CD4-positive, alpha-beta T cell treated with Interferon gamma for 1 hour (primary cell): ENCODE data around the gene MAP3K8.

Source experiments
- DNase-seq: peaks from one replicate; pipeline ENCODE4 v3.0.0-alpha.2; 2020

MAP3K8 gene

GRCh38 chr10:30433730-30434272 lies at the start of gene MAP3K8:
MAP3K8 (plus strand) TSS chr10:30434184; CDS start chr10:30438939, 4,755 bp downstream.
- peak; percentile 90 for DNase-seq

- no peak for DNase-seq
These were observed 49.2 kb upstream of the MAP3K8 start for GRCh38 chr10:30384701-30385201.

DNA sequence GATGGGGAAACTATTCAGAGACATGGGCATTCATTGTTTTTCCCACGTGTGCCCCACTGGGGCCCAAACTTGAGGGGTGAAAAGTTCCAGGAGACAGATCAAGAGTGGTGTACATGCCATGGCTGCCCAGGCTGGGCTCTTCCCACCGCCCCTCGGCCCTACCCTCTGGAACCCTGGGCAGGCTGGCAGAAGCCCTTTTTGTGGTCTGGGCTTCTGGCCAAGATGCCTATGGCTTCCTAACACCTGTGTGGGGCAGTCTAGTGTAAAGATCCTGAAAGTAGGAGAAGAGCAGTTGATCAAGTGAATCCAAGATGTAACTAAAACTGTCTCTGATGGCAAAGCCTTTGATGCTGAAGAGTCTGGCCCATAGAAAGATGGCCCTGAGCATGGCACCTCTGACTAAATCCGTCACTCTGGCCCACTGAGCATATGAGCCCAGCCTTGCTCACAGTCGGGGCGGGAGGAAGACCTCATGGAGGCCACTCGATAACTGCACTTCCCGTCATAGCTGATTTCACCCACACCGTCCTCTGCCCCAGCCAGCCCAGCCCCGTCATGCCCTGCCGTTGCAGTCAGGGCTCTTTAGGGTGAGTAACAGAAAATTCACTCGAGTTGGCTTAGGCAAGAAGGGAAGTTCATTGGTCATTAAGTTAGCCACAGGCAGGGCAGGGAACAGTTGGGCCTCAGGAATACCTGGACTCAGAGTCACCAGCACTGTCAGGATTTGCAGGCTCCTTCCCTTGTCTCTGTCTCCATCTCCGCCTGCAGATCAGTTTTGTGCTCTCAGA lies 47.0 kb upstream of the MAP3K8 start:
- peak; percentile 25 for DNase-seq

DNA sequence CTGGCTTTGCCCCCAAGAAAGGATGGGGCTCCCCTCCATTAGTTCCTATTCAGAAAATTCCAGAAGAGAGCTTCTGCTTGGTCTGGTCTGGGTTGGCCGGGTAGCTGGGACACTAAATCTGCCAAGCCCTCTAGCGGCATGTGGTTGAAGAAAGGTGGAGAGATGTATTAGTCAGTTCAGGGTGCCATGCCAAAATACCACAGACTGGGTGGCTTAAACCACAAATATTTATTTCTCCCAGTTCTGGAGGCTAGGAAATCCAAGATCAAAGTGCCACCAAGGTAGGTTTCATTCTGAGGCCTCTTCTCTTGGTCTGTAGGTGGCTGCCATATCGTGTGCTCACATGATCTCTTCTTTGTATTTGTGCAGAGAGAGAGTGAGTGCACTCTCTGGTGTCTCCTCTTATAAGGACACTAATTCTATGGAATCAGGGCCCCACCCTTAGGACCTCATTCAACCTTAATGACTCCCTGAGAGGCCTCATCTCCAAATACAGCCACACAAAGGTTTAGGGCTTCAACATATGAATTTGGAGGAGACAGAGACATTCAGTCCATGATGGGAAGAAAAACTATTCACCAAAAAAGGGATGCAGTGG lies 46.2 kb upstream of the MAP3K8 start:
- no peak for DNase-seq

DNA sequence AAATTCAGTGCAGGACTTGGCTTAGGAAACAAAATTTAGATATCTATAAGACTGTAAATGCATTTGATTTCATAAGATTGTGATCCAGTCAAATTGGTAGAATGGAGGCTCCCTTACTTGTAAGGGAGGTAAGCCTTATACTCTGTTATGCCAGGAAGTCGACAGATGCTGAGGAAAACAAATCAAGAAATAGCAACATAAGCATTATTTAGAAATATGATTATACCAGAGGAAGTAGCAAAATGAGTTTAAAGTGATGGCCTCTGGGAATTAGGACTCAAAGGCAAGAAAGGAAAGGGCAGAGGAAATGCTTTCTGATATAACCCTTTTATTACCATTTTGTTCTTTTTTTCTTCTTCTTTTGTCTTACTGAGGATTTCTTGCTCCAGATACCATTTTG lies 44.4 kb upstream of the MAP3K8 start:
- no peak for DNase-seq

DNA sequence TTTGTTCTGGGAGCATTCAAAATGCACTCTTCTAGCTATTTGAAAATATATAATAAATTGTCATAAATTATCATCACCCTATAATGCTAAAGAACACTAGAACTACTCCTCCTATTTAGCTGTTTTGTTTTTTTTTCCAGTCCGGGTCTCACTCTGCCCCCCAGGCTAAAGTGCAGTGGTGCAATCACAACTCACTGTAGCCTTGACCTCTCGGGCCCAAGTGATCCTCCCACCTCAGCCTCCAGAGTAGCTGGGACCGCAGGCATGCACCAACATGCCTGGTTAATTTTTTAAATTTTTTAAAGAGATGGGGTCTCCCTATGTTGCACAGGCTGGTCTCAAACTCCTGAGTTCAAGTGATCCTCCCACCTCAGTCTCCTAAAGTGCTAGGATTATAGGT lies 43.8 kb upstream of the MAP3K8 start:
- no peak for DNase-seq

DNA sequence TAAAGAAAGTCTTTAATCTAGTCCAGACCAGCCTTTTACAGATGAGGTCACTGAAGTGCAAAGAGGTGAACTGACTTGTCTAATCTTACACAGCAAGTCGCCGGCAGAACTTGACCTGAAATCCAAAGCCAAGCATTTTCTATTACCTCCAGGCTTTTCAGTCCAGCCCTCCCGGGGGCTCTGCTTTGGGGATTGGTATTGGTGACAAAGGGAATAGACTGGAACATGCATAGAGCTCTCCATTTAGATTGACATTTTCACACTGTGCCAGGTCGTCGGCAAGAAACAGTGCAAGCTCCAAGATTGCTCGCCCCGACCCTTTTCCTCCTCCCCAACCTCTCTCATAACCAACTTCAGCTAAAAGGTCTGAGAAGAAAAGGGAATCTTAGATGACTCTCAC lies 42.7 kb upstream of the MAP3K8 start:
- no peak for DNase-seq

GRCh38 chr10:30392564-30392990 lies 41.4 kb upstream of the MAP3K8 start:
- DNase-seq, result peak; percentile 67

GRCh38 chr10:30396293-30396692 lies 37.7 kb upstream of the MAP3K8 start:
- no peak for DNase-seq

- no peak for DNase-seq
These were observed 37.3 kb upstream of the MAP3K8 start for GRCh38 chr10:30396698-30397097.

DNA sequence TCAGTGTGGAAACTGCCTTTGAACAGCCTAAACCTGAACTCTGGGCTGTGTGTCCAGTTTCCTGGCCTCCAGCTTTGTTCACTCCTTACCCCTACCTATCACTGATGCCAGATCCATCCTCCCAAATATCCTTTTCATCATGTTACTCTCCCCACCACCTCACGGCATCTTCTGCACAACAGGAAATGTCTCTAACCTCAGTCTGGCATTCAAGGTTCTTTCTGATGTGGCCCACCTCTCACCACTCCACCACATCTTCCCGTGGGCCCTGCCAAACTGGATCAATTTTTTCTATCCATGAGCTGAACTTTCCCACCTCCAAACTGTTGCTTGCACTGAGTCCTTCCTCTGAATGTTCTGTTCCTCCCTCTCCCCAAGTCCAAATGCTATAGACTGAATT lies 35.8 kb upstream of the MAP3K8 start:
- no peak for DNase-seq

DNA sequence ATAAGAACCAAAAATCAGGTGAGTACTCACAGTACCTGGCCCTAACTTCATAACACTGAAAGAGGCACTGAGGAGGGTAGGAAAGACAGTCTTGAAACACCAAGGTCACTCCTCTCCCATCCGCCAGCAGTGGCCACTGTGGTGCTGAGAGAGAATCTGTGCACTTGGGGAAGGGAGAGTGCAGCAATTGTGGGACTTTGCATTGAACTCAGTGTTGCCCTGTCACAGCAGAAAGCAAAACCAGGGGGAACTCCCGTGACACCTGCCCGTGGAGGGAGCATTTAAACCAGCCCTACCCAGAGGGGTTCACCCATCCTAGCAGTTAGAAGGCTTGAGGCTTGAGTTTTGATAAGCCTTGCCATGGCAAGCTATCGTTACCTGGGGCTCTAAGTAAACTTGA lies 35.2 kb upstream of the MAP3K8 start:
- no peak for DNase-seq

GRCh38 chr10:30403494-30403893 lies 30.5 kb upstream of the MAP3K8 start:
- DNase-seq, result no peak

- DNase-seq, result no peak
These were observed 29.4 kb upstream of the MAP3K8 start for GRCh38 chr10:30404540-30404939.

DNA sequence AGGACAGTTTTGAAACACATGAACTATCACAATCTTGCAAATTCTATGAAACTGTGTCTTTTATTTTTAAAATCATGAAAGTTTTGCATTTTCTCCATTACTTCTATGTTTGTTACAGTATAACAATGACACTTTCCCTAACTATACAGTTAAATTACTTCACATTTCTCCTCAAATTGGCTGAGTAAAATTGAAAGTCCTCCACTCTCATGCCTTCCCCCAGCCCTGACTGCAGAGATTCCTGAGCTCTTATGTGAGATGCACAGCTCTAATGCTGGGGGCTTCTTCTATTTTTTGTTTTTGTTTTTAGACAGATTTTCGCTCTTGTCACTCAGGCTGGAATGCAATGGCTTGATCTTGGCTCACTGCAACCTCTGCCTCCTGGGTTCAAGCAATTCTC lies 22.7 kb upstream of the MAP3K8 start:
- DNase-seq, result no peak

GRCh38 chr10:30412901-30413300 lies 21.1 kb upstream of the MAP3K8 start:
- DNase-seq, result no peak

DNA sequence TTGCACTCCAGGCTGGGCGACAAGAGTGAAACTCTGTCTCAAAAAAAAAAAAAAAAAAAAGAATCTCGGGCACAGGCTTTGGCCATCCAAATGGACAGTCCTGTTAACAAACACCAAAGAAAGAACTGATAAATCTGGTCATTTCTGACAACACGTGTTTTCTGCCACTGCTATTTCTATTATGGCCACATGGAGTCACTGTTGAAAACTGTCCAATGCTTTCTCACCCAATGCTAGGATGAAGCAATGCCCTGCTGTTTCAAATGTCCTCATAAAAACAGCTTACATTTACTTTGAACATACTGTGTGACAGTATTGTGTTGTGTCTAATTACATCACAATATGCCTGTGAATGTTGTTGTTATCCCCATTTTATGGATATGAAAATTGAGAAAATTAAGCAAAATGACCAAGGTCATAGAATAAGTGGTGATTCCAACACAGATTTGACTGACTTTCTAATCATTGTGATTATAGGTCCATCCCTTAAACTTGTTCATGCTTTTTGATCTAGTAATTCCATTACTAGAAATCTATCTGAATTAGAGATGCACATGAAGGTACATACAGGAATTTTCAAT lies 19.9 kb upstream of the MAP3K8 start:
- DNase-seq, result peak; percentile 25

DNA sequence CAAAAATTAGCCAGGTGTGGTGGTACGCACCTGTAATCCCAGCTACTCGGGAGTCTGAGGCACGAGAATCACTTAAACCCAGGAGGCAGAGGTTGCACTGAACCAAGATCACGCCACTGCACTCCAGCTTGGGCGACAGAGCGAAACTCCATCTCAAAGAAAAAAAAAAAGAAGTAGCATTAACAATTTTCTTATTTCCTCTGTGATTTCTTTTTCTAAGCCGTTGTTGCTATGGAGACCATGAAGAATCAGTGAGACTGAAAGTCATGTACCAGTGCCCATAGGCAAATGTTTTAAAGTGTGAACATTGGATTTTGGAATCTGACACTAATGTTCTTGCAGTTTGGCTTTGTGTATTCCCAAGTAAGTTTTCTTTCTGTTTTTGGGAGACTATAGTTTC lies 18.4 kb upstream of the MAP3K8 start:
- peak; percentile 46 for DNase-seq

DNA sequence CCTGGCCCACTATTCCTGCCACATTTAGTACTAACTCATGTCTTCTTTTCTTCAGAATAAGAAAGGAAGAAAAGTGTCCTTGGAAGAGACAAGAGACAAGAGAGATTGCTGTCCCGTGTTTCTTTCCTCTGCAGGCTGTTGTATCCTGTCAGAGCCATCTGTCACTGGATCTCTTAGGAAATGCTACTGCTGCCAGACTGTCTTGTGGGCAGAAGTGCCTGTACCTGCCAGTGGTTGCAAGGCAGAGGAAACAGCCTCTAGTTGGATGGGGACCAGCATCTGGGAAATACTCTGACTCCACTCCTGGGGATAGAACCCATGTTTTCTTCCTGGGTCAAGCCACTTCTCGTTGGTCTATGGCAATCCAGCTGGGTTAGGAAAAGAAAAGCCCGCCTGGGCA lies 16.7 kb upstream of the MAP3K8 start:
- no peak for DNase-seq

DNA sequence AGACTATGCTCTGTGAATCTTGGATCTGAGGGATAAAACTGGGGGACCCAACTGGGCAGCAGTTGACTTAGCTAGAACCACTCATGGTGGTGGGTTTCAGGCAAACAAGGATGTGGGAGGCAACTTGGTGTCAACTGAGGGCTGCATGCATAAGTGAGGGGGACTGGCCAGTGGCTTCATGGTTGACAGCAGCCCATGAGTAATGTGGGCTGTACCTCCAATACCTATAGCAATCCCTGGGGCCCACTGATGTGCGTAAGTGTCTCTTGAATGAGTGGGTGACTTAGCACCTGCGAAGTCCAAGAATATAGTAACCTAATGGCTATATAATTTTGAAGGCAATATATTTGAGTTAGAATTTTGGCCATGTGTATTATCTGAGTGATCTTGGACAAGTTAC lies 13.7 kb upstream of the MAP3K8 start:
- DNase-seq, result no peak

DNA sequence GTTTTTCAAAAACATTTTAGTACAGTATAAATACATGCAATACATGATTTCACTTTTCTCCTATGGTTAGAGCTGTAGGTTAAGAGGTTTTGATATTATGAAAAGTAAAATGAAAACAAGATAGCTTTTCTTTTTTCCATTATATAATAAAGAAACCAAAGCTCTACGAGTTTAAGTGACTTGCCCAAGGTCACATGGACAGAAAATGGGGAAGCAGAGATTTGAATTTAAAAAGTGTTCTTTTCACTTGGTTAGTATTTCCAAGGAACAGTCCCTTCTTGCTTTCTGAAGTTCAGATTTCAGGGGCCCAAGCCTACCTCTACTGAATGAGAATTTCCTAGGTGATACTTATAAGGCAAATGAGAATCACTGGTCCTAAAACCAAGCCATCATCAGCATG lies 13.2 kb upstream of the MAP3K8 start:
- DNase-seq, result no peak

GRCh38 chr10:30422151-30422695 lies 11.8 kb upstream of the MAP3K8 start:
- DNase-seq, result no peak

DNA sequence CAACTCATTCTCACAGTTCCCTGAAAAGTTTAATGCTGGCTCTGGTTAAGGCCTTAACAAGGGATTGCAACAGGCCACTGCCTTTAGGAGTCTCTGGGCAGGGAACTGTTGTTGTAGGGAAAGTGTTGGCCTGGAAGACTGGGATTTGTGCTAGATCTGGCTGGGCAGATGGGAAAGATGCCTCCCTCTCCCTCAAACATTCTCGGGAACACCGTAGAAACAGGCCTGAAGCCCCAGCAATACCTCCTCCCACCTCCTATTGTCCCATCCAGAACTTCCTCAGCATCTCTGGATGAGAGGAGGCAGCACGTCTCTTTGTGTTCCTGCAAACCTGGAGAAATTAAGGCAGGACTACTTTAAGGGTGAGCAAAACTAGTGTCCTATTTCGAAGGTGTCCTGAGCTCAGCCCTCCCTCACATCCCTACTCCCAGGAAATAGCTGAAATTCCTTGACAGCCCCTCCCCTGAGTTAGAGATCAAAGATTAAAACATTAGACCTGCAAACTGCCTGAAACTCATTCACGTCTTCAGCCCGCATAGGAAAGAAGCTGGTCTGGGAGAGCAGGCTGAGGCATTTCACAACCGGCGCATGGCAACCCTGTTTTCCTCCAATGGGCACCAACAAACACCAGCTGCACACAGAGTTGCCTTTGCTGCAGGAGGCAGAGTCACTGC lies 10.9 kb upstream of the MAP3K8 start:
- peak; percentile 54 for DNase-seq
